GM12872 (cell line): ENCODE results near the gene TMEM266.

Experiments used
- TF ChIP-seq, protein P1 (sequence below): IDR thresholded peaks from 3 replicates; pipeline ENCODE4 v1.5.1; 2011; ENCODE audit warnings: low read depth, mild to moderate bottlenecking, low read length, moderate library complexity; ENCODE audit not compliant: insufficient read depth

TMEM266 gene

DNA sequence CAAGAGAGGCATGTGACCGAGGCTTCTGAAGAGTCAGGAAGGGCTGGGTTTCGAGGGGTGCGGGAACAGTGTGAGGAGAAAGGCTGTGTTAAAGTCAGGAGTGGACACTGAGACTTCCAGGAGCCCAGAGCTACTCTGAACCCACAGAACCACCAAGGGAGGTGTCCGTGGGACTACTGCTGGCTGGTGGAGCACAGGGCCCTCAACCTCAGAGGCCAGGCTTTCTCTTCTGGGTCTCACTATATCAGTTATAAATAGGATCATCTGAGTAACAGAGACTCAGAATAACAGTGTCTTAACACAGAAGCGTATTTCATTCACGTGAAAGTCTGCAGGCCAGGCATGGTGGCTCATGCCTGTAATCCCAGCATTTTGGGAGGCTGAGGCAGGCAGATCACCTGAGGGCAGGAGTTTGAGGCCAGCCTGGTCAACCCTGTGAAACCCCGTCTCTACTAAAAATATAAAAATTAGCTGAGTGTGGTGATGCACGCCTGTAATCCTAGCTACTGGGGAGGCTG, 113.6 kb downstream of the TMEM266 start:
- TF ChIP-seq, protein P1, sequence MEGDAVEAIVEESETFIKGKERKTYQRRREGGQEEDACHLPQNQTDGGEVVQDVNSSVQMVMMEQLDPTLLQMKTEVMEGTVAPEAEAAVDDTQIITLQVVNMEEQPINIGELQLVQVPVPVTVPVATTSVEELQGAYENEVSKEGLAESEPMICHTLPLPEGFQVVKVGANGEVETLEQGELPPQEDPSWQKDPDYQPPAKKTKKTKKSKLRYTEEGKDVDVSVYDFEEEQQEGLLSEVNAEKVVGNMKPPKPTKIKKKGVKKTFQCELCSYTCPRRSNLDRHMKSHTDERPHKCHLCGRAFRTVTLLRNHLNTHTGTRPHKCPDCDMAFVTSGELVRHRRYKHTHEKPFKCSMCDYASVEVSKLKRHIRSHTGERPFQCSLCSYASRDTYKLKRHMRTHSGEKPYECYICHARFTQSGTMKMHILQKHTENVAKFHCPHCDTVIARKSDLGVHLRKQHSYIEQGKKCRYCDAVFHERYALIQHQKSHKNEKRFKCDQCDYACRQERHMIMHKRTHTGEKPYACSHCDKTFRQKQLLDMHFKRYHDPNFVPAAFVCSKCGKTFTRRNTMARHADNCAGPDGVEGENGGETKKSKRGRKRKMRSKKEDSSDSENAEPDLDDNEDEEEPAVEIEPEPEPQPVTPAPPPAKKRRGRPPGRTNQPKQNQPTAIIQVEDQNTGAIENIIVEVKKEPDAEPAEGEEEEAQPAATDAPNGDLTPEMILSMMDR, result no peak

DNA sequence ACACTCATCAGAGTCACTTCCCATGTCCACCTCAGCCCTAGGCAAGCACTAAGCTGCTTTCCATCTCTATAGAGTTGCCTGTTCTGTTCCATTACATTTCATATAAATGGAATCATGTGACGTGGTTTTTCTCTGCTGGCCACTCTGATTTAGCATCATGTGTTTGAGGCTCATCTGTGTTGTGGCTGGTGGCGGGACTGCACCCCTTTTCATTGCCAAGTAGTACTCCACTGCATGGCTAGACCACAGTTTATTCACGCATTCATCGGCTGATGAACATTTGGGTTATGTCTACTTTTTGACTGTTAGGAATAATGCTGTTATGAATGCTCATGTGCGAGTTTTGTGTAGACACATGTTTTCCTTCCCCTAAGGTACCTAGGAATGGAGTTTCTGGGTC, 114.9 kb downstream of the TMEM266 start:
- TF ChIP-seq, protein P1, result no peak

DNA sequence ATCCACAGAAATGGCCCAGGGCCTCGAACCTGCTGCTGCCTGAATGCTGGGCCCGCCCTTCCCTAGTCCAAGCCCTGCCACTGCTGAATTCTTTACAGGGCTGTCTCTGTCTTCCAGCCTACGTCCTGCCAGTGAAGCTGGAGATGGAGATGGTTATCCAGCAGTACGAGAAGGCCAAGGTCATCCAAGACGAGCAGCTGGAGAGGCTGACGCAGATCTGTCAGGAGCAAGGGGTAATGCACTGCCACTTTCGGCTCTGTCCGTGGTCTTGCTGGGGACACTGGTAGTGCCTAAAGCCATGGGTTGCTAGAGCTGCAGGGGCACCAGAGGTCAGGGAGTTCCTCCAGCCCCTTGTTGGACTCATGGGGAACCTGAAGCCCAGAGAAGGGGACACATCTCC, 115.7 kb downstream of the TMEM266 start:
- TF ChIP-seq, protein P1, result no peak

DNA sequence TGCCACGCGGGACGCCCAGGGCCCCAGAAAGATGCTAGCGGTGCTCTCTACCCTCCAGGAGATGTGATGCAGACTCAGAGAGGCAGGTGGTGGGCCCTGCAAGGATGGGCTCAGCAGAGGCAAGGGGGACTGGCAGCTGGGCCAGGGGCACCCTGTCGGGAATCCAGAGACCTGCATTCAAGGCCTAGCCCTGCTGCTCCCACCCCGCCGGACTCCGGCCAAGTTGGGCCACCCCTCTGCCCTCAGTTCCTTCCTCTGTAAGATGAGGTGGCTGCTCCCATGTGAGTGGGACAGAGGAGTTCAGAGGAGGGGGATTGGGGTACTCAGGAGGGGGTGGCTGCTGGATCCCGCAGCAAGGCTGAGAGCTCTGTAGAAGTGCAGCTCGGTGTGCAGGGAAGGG, 116.3 kb downstream of the TMEM266 start:
- TF ChIP-seq, protein P1, result no peak

DNA sequence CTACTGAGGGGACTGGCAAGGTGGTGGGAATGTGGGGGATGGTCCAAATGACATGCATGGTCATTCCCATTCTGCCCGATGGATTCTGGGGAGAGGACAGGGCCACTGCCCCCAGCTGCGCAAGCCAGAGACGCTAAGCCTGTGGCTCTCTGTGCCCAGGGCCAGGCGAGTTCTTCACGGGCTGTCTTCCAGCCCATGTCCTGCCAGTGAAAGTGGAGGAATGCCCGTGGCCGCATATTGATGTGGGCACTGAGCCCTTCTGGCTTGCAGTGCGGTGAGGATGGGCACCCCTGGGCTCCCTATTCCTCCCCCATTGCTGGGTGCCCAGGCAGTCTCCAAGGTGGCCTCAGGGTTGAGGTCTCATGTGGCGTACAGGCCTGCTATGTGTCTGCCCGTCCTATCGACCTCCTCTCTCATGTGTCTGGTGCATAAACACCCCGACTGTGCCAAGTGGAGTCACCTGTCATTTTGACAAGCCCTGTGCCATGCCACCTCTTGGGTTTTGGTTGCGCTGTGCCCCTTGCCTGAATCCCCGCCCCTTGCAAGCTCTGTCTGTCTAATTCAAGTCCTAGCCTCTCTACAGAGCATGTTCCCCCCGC, 116.8 kb downstream of the TMEM266 start:
- TF ChIP-seq, protein P1, result no peak

DNA sequence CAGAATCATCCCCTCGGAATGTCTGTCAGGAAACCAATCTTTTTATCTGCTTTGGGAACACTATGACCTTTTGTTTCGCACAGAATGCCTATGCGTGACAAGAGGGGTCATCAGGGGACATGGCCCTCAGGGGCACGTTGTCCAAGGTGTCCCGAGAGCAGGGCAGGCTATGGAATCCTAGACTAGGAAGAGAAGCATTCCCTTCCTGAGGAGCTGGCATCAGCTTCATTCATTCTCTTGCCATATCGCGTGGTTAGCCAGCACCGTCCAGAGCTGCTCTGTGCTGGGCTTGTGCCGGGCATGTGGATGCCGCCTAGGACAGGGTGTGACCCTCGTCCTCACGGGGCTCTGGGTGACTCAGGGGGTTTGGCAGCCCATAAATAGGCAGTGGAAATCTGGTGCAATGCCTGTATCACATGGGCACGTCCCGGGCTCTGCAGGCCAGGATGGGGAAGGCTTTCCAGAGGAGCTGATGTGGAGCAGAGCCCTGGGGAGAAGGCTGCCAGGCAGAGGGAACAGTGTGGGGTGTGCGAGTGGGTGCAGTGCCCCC, 117.8 kb downstream of the TMEM266 start:
- TF ChIP-seq, protein P1, result no peak

DNA sequence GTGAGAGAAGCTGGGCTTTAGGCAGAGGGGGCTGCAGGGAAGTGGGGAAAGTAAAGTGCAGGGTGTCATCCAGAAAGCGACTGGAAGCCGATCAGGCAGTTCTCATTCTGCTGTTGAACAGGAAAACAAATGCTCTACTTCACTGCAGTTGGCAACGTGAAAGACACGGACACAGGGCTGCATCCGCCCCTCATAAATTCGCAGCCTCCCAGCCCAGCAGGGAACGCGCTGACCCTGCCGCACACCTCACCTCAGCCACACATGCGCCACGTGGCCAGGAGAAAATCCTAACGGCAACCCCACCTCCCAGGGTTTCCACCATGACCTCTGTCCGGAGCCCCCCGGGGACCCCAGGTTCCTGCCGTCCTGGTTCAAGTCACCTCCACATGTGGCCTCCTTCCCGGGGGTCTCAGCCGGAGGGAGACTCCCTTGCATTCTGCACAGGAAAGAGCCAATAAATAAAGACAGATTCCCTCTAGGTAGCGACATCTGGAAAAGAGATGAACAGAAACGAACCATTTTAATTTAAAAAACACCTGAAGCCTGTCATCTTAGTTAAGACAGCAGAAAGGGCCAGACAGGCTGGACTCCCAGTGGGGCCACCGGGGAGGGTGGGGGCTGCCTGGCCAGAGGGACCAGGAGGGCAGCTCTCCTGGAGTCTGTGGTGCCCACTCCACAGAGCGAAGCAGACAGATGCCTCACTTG, 118.7 kb downstream of the TMEM266 start:
- TF ChIP-seq, protein P1, result no peak
